HepG2 (cell line): Measurements from ENCODE around the gene RAB17. TPM values are rescaled to one million over a fixed set of nuclear protein-coding genes. Genes with fewer than 3 reads are reported as not detected.

ENCODE experiments used
- ATAC-seq: fragments of 200-7000 bp; cut with Tn5 transposase; 3 replicates; pipeline ENCODE4 v1.9.1; 2020; ENCODE audit warnings: mild to moderate bottlenecking, moderate library complexity
- BruUV-seq: library from RNA; stranded (reverse); fragments of 400-500 nt; replicated peaks from 2 replicates; lab custom pipeline; 2021; lab: Mats Ljungman, UMichigan
- CTCF ChIA-PET: fragments of 300-600 bp; formaldehyde crosslinking; extraction: SDS; loops from one replicate; lab custom pipeline; 2021; ENCODE audit warnings: low total read pairs, inconsistent platforms, low intra/inter-chr PET ratio; lab: Yijun Ruan, JAX
- POLR2A ChIA-PET: fragments of 350-600 bp; sonication (Branson Sonifier 250); formaldehyde crosslinking; loops from one replicate; lab custom pipeline; 2020; ENCODE audit warnings: antibody characterized with exemption, inconsistent platforms; lab: Yijun Ruan, JAX
- DNase-seq: peaks from one replicate; pipeline ENCODE4 v3.0.0-alpha.2; 2015; ENCODE audit warnings: low spot score
- FAIRE-seq: peaks from 3 replicates; lab custom pipeline; 2011; peaks lifted over from hg19 to GRCh38; lab: Jason Lieb, UNC
- H2AFZ ChIP-seq: one replicate; pipeline ENCODE4 v1.6.1; 2011; ENCODE audit warnings: low read length, inconsistent platforms
- H3K27ac ChIP-seq: fragments of 300-600 bp; 3 replicates; pipeline ENCODE4 v1.8.0; 2011; ENCODE audit warnings: mixed run types, mild to moderate bottlenecking, mixed read lengths, low read length, inconsistent platforms; ENCODE audit not compliant: insufficient read depth; ENCODE audit errors: extremely low read length
- H3K27me3 ChIP-seq, 2 experiments: fragments of 200-600 bp in 1 of 2; 2 replicates in 1 of 2; 3 replicates in 1 of 2; pipeline versions ENCODE4 v1.6.0 to v1.8.0; 2011; ENCODE audit warnings: low read length in 2 of 2, mild to moderate bottlenecking in 2 of 2, moderate library complexity in 2 of 2, inconsistent platforms in 1 of 2; ENCODE audit not compliant: insufficient read depth in 2 of 2, control insufficient read depth in 1 of 2
- H3K36me3 ChIP-seq, 2 experiments: fragments of 200-600 bp in 1 of 2; replicated peaks in 1 of 2; 2 replicates in 1 of 2; 3 replicates in 1 of 2; pipeline versions ENCODE4 v1.5.1 to v1.8.0; 2011; ENCODE audit warnings: low read length in 2 of 2, inconsistent platforms in 1 of 2; ENCODE audit not compliant: insufficient read depth in 2 of 2, control insufficient read depth in 1 of 2
- H3K4me1 ChIP-seq: 2 replicates; pipeline ENCODE4 v1.5.1; 2012; ENCODE audit warnings: low read length, inconsistent platforms; ENCODE audit not compliant: insufficient read depth
- H3K4me2 ChIP-seq: 2 replicates; pipeline ENCODE4 v1.6.0; 2011; ENCODE audit warnings: low read depth, low read length, inconsistent platforms
- H3K4me3 ChIP-seq, 3 experiments: fragments of 200-600 bp in 1 of 3; sonication (generic), shearing (Covaris generic) in 1 of 3; replicated peaks in 1 of 3; 2 replicates each; pipeline ENCODE4 v1.5.1; 2011 to 2016; ENCODE audit warnings: low read length in 3 of 3, inconsistent platforms in 2 of 3, low read depth in 2 of 3, mild to moderate bottlenecking in 2 of 3, control low read depth in 1 of 3, mixed read lengths in 1 of 3; ENCODE audit not compliant: insufficient read depth in 1 of 3
- H3K79me2 ChIP-seq: one replicate; pipeline ENCODE4 v1.6.1; 2011; ENCODE audit warnings: low read length, inconsistent platforms; ENCODE audit not compliant: insufficient read depth
- H3K9ac ChIP-seq: 2 replicates; pipeline ENCODE4 v1.6.0; 2011; ENCODE audit warnings: mild to moderate bottlenecking, low read depth, low read length, inconsistent platforms; ENCODE audit not compliant: insufficient read depth
- H3K9me3 ChIP-seq: 2 replicates; pipeline ENCODE4 v1.5.1; 2012; ENCODE audit warnings: mild to moderate bottlenecking, low read length
- H4K20me1 ChIP-seq: 2 replicates; pipeline ENCODE4 v1.6.0; 2011; ENCODE audit warnings: inconsistent platforms, mild to moderate bottlenecking, low read length, moderate library complexity; ENCODE audit not compliant: insufficient read depth
- ARNTL ChIP-seq: sonication (generic); formaldehyde crosslinking; IDR thresholded peaks from 2 replicates; pipeline ENCODE4 v1.4.0; 2020; ENCODE audit warnings: mild to moderate bottlenecking, missing genetic modification reagents
- ERF ChIP-seq: IDR thresholded peaks from 2 replicates; pipeline ENCODE4 v1.6.1; 2018; ENCODE audit warnings: missing biosample characterization, missing genetic modification reagents
- FOSL2 ChIP-seq: sonication (generic); formaldehyde crosslinking; IDR thresholded peaks from 2 replicates; pipeline ENCODE4 v1.4.0; 2020; ENCODE audit warnings: missing genetic modification reagents
- FOXC1 ChIP-seq: sonication (generic); formaldehyde crosslinking; IDR thresholded peaks from 2 replicates; pipeline ENCODE4 v1.8.0; 2022; ENCODE audit warnings: mild to moderate bottlenecking, missing genetic modification reagents, borderline replicate concordance
- KDM5A ChIP-seq: fragments of 200-600 bp; sonication (generic); IDR thresholded peaks from 2 replicates; pipeline ENCODE4 v1.7.0; 2018; ENCODE audit warnings: antibody characterized with exemption, mild to moderate bottlenecking, low read length, borderline replicate concordance
- MAZ ChIP-seq, 2 experiments: sonication (generic) in 1 of 2; formaldehyde crosslinking in 1 of 2; IDR thresholded peaks; 2 replicates each; pipeline versions ENCODE4 v1.5.0 to v1.6.1; 2012 to 2020; ENCODE audit warnings: low read depth in 2 of 2, mild to moderate bottlenecking in 2 of 2, borderline replicate concordance in 1 of 2, improper control_type of control experiment in 1 of 2, low read length in 1 of 2, missing genetic modification reagents in 1 of 2, moderate library complexity in 1 of 2
- NR3C1 ChIP-seq: sonication (generic); formaldehyde crosslinking; IDR thresholded peaks from 2 replicates; pipeline ENCODE4 v1.4.0; 2020; ENCODE audit warnings: missing genetic modification reagents
- TEAD3 ChIP-seq: optimal IDR thresholded peaks from 2 replicates; pipeline ENCODE3; 2016; ENCODE audit warnings: borderline replicate concordance
- ZBTB7A ChIP-seq: sonication (generic); formaldehyde crosslinking; IDR thresholded peaks from 2 replicates; pipeline ENCODE4 v1.8.0; 2022; ENCODE audit warnings: mild to moderate bottlenecking, missing genetic modification reagents
- ZNF761 ChIP-seq: sonication (generic); formaldehyde crosslinking; conservative IDR thresholded peaks from 2 replicates; pipeline ENCODE4 v1.4.0; 2020; ENCODE audit warnings: mild to moderate bottlenecking, missing genetic modification reagents
- ZNF777 ChIP-seq: sonication (generic); formaldehyde crosslinking; IDR thresholded peaks from 2 replicates; pipeline ENCODE4 v1.4.0; 2020; ENCODE audit warnings: missing genetic modification reagents
- ZNF781 ChIP-seq: sonication (generic); formaldehyde crosslinking; IDR thresholded peaks from 2 replicates; pipeline ENCODE4 v1.5.1; 2020; ENCODE audit warnings: borderline replicate concordance, mild to moderate bottlenecking, missing genetic modification reagents; ENCODE audit errors: not compliant biosample characterization
- ZUFSP ChIP-seq: sonication (generic); formaldehyde crosslinking; IDR thresholded peaks from 2 replicates; pipeline ENCODE4 v1.9.0; 2021; ENCODE audit warnings: missing genetic modification reagents, mild to moderate bottlenecking, borderline replicate concordance
- WGBS: methylation state at CpG from one replicate; pipeline ENCODE4 v1.1.6; 2017; ENCODE audit warnings: low lambda C conversion rate; 5-methylcytosine and 5-hydroxymethylcytosine counted together
- in situ Hi-C: cut with HindIII; loops from 2 replicates; pipeline ENCODE4 v1.10.0; 2017; ENCODE audit warnings: low pct_unique_long_range_greater_than_20kb; ENCODE audit not compliant: extremely low pct_ligation_motif_present
- intact Hi-C: fragments of 100-400 bp; cut with micrococcal nuclease; formaldehyde crosslinking; loops from one replicate; pipeline ENCODE4 v1.10.0; 2022; ENCODE audit not compliant: unreplicated experiment
- polyA plus RNA-seq, 8 experiments: library from polyadenylated mRNA; depleted of rRNA in 3 of 8; stranded (reverse) in 7 of 8; unstranded in 1 of 8; fragments of >200 nt; fragmentation: Illumina TruSeq in 4 of 8; extraction: Trizol in 4 of 8; gene quantifications; 2 replicates each; pipeline versions ENCODE4 v1.2.1 to v1.2.3, GENCODE V29; 2011 to 2016; ENCODE audit warnings: low read depth in 4 of 8, missing spikeins in 1 of 8, mixed read lengths in 1 of 8; ENCODE audit not compliant: insufficient read depth in 1 of 8
- total RNA-seq, 5 experiments: library from RNA; depleted of rRNA; stranded (reverse); fragments of >200 nt; fragmentation: Illumina TruSeq; extraction: Trizol; gene quantifications; 2 replicates each; pipeline ENCODE4 v1.2.3, GENCODE V29; 2016; ENCODE audit warnings: low read depth in 1 of 5
- TF ChIP-seq, protein P1 (sequence below): sonication (generic); formaldehyde crosslinking; IDR thresholded peaks from 2 replicates; pipeline ENCODE4 v1.4.0; 2020; ENCODE audit warnings: mild to moderate bottlenecking, low read depth, missing genetic modification reagents

RAB17 gene
- total and polyA plus RNA-seq, 2 of the 13 experiments (the other 11 are each of a cell fraction or from before 2014, with no cell fraction given) = 68.0 to 124 TPM

DNA sequence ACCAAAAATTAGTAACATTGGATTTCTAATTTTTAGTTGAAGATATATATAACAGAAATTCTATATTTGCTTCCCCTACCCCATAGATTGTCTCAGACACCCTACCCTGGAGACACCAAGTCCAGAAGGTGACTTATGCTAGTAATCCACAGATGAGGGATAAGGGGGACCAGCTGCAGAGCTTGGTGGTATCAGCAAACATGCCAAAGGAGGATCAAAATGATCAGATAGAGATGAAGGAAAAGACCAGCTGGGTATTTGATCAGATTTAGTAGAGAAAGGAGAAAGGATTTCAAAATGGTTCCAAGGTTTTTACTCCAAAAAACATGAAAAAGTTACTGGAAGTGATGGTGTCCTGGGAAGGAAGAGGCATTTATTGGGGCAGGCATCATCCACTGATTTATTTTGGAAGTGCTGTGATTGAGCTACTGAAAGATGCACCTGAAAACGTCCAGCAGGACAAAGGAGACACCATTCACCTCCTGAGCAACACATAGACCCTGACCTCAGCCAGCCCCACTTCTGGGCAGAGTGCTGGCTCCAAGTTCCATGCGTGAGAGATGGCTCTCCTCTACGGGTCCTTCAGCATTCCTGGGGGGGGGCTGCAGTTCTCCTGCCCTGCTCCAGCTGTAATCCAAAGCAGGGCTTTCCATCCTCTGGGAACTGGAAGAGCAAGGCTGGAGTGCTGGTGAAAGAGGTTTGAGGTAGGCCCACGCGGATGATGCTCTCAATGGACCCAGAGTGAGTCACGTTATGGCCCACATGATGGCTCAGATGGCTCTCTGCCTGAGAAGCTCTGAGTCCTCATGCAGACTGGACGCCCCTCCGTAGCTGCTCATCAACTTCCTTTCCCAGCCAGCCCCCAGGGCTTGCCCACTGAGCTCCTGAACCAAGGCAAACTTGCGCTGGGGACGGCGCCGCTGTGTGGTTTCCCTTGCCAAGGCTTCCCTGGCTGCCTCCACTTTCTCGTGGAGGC lies 33.2 kb upstream of the RAB17 start:
- Histone ChIP-seq H3K9me3 (no peaks in the 10 kb centered on the region), H3K9ac (no peak overlapping the region), H3K4me1 (peaks cover 44% of the 10 kb centered on the region), H3K79me2 (no peaks in the 10 kb centered on the region), H4K20me1 (no peaks in the 10 kb centered on the region), H3K4me2 (no peak overlapping the region), H3K27ac (no peak overlapping the region), H3K36me3 (no peaks in the 10 kb centered on the region), H3K4me3 (no peak overlapping the region), H2AFZ (no peak overlapping the region), H3K27me3 (peaks cover 2 to 64% of the 10 kb centered on the region in 2 experiments; a peak in 4 of 5 replicates)
- ChIA-PET CTCF (interaction anchor here (1.7 kb wide), 1 partner anchor 122 kb away, joined by 5 read pairs; no protein-coding TSS in a partner anchor), POLR2A (interaction anchor here (1.3 kb wide), 1 partner anchor 38 kb away, joined by 3 read pairs; no protein-coding TSS in a partner anchor)
- 48% methylated on average over 13 of the region's 13 CpGs for WGBS
- intact Hi-C loops = no loop called here
- BruUV-seq = no TSS peak
- TF ChIP-seq ZNF781 (no peak), FOSL2 (0 out of 2 replicates have a peak, but pooled peaks have one; percentile 18), TEAD3 (CRISPR knock-in tag) (peak; percentile 70), FOXC1 (CRISPR knock-in tag) (no peak), ZBTB7A (no peak), NR3C1 (no peak)
- FAIRE-seq (no peak), ATAC-seq (no peak), DNase-seq (no peak)
- in situ Hi-C loops = no loop called here

DNA sequence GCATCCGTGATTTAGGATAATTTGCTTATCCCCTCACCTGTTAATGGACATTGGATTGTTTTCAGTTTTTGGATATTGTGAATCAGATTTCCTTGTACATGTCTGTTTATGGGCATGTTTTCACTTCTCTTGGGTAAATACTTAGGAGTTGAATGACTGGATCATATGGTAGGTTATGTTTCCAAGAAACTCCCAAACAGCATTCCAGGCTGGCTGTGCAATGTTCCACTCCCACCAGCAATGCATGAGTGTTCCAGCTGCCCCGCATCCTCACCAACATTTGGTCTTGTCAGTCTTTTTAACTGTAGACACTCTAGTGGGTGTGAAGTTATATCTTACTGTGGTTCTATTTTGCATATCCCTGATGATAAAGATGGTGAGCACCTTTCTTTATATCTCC lies 27.9 kb upstream of the RAB17 start:
- no peaks in the 10 kb centered on the region for H3K36me3 ChIP-seq
- ATAC-seq (no peak), DNase-seq (no peak), FAIRE-seq (peak; percentile 23)
- no peaks in the 10 kb centered on the region for H3K9me3 ChIP-seq
- no peak overlapping the region for H3K9ac ChIP-seq
- BruUV-seq = no TSS peak
- no peak overlapping the region for H3K4me2 ChIP-seq
- WGBS = 52% methylated on average over 2 of the region's 2 CpGs
- H2AFZ ChIP-seq = no peak overlapping the region
- in situ Hi-C loops (no loop called here), intact Hi-C loops (no loop called here)
- peaks cover 0 to 51% of the 10 kb centered on the region in 2 experiments; a peak in 3 of 5 replicates for H3K27me3 ChIP-seq
- no peaks in the 10 kb centered on the region for H4K20me1 ChIP-seq
- no peak overlapping the region for H3K27ac ChIP-seq
- H3K4me1 ChIP-seq = peaks cover 35% of the 10 kb centered on the region
- CTCF ChIA-PET = no interaction called here
- TF ChIP-seq ZNF777 (CRISPR knock-in tag) (no peak), ARNTL (CRISPR knock-in tag) (no peak), KDM5A (no peak), ZNF761 (CRISPR knock-in tag) (no peak), ERF (CRISPR knock-in tag) (no peak), MAZ (IDR thresholded peaks at IDR 0.05; ENCODE audit: borderline replicate concordance, low read depth, low read length) (no peak), MAZ (CRISPR knock-in tag; IDR thresholded peaks at IDR 0.05; ENCODE audit: low read depth) (no peak), ZUFSP (CRISPR knock-in tag) (no peak)
- TF ChIP-seq, protein P1, sequence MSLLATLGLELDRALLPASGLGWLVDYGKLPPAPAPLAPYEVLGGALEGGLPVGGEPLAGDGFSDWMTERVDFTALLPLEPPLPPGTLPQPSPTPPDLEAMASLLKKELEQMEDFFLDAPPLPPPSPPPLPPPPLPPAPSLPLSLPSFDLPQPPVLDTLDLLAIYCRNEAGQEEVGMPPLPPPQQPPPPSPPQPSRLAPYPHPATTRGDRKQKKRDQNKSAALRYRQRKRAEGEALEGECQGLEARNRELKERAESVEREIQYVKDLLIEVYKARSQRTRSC (CRISPR knock-in tag) = no peak
- POLR2A ChIA-PET = no interaction called here
- no peak overlapping the region for H3K4me3 ChIP-seq
- H3K79me2 ChIP-seq = no peaks in the 10 kb centered on the region
